Progenitor cell of endocrine pancreas (in vitro differentiated cells): Measurements from ENCODE around the gene GARIN1A. TPM values are rescaled to one million over a fixed set of nuclear protein-coding genes. Genes with fewer than 3 reads are reported as not detected.

Experiments
- DNase-seq: peaks from one replicate; pipeline ENCODE4 v3.0.0; 2021; ENCODE audit warnings: low spot score; ENCODE audit not compliant: unreplicated experiment
- H3K27ac Mint-ChIP-seq: 2 replicates; pipeline ENCODE4 v1.8.0; 2021; ENCODE audit warnings: mild to moderate bottlenecking, moderate library complexity, mixed read lengths
- H3K27me3 Mint-ChIP-seq: 2 replicates; pipeline ENCODE4 v1.8.0; 2021; ENCODE audit warnings: mixed read lengths
- H3K36me3 Mint-ChIP-seq: 2 replicates; pipeline ENCODE4 v1.8.0; 2022; ENCODE audit warnings: mixed read lengths; ENCODE audit not compliant: insufficient read depth
- H3K4me1 Mint-ChIP-seq: 2 replicates; pipeline ENCODE4 v1.8.0; 2021; ENCODE audit warnings: low read depth, mixed read lengths
- H3K4me3 Mint-ChIP-seq: 2 replicates; pipeline ENCODE4 v1.8.0; 2021; ENCODE audit warnings: low read depth, mild to moderate bottlenecking, moderate library complexity, mixed read lengths
- H3K9me3 Mint-ChIP-seq: 2 replicates; pipeline ENCODE4 v1.8.0; 2021; ENCODE audit warnings: low read depth, mixed read lengths
- CTCF ChIP-seq: fragments of 200-600 bp; sonication (generic); IDR thresholded peaks from one replicate; pipeline ENCODE4 v1.5.0; 2021; ENCODE audit warnings: antibody characterized with exemption, mild to moderate bottlenecking; ENCODE audit not compliant: unreplicated experiment
- total RNA-seq: library from RNA; stranded (reverse); gene quantifications from 2 replicates; pipeline ENCODE4 v1.2.1, GENCODE V29; 2021

The GARIN1A gene
- total RNA-seq, 1 donor from 2014 or later = 5.1 TPM

GRCh38 chr7:128699895-128700294 is 27.8 kb downstream of the GARIN1A start:
- Mint-ChIP-seq H3K27ac (no peak overlapping the region), H3K4me3 (no peak overlapping the region), H3K4me1 (peaks cover 5% of the 10 kb centered on the region), H3K36me3 (no peaks in the 10 kb centered on the region), H3K27me3 (peaks cover 62% of the 10 kb centered on the region), H3K9me3 (no peaks in the 10 kb centered on the region)
- no peak for DNase-seq
- no peak for TF ChIP-seq CTCF

GRCh38 chr7:128701062-128701785 is 29.1 kb downstream of the GARIN1A start:
- no peak for TF ChIP-seq CTCF
- Mint-ChIP-seq H3K4me3 (no peak overlapping the region), H3K36me3 (no peaks in the 10 kb centered on the region), H3K4me1 (peaks cover 5% of the 10 kb centered on the region), H3K27me3 (peaks cover 56% of the 10 kb centered on the region), H3K27ac (peak overlapping the region; percentile 9), H3K9me3 (no peaks in the 10 kb centered on the region)
- DNase-seq = no peak

- Mint-ChIP-seq H3K27me3 (peaks cover 31% of the 10 kb centered on the region), H3K36me3 (no peaks in the 10 kb centered on the region), H3K4me1 (peaks cover 2% of the 10 kb centered on the region), H3K27ac (no peak overlapping the region), H3K9me3 (no peaks in the 10 kb centered on the region), H3K4me3 (no peak overlapping the region)
- DNase-seq = no peak
- TF ChIP-seq CTCF = no peak
Observed at GRCh38 chr7:128703609-128704241, 31.6 kb downstream of the GARIN1A start.

- TF ChIP-seq CTCF = no peak
- no peak overlapping the region for H3K4me3 Mint-ChIP-seq
- H3K4me1 Mint-ChIP-seq = peaks cover 2% of the 10 kb centered on the region
Observed at GRCh38 chr7:128705891-128706333, 33.8 kb downstream of the GARIN1A start.

GRCh38 chr7:128707752-128708151 is 35.7 kb downstream of the GARIN1A start:
- H3K9me3 Mint-ChIP-seq = peaks cover 3% of the 10 kb centered on the region
- TF ChIP-seq CTCF = no peak
- H3K36me3 Mint-ChIP-seq = no peaks in the 10 kb centered on the region
- no peak overlapping the region for H3K27ac Mint-ChIP-seq
- H3K4me1 Mint-ChIP-seq = no peaks in the 10 kb centered on the region
- peaks cover 9% of the 10 kb centered on the region for H3K27me3 Mint-ChIP-seq
- no peak for DNase-seq
- H3K4me3 Mint-ChIP-seq = no peak overlapping the region

More at GRCh38 chr7:128705891-128706333, 33.8 kb downstream of the GARIN1A start:
- Mint-ChIP-seq H3K27ac (no peak overlapping the region), H3K27me3 (peaks cover 16% of the 10 kb centered on the region), H3K9me3 (no peaks in the 10 kb centered on the region), H3K36me3 (no peaks in the 10 kb centered on the region)
- DNase-seq = no peak
